HG02870 (cell line): ENCODE data around the gene KIF3B.
"Not testable (repeated sequence)": the region's sequence is repeated elsewhere in the genome, so short reads cannot be mapped to it uniquely, and the experiment has no call there.

Source experiments
- ATAC-seq: cut with Tn5 transposase; IDR thresholded peaks from one replicate; pipeline ENCODE4 v1.9.1; 2021; ENCODE audit warnings: mild to moderate bottlenecking, moderate library complexity; ENCODE audit not compliant: unreplicated experiment

Gene KIF3B

GRCh38 chr20:32380037-32380436, 102.6 kb downstream of the KIF3B start:
- ATAC-seq, result not testable (repeated sequence)

- ATAC-seq, result no peak
Observed at GRCh38 chr20:32380745-32381144, 103.3 kb downstream of the KIF3B start.

GRCh38 chr20:32382102-32382950, 104.9 kb downstream of the KIF3B start:
- no peak for ATAC-seq

GRCh38 chr20:32383441-32383840, 106.0 kb downstream of the KIF3B start:
- ATAC-seq, result not testable (repeated sequence)
